ENCODE results near the gene SMOC2. TPM values are rescaled to one million over a fixed set of nuclear protein-coding genes. Genes with fewer than 3 reads are reported as not detected.

SMOC2 gene
- polyA plus RNA-seq, 1 of the 3 experiments (the other 2 are of a cell fraction) = not detected

- no peak for DNase-seq
- Histone ChIP-seq H3K27ac (ENCODE audit: low read depth in 2 of 2, low read length in 1 of 2) (no peak overlapping the region), H3K4me3 (ENCODE audit: low read depth in 2 of 2, low read length in 1 of 2) (no peak overlapping the region), H3K9ac (no peak overlapping the region), H2AFZ (ENCODE audit: low read depth) (no peak overlapping the region), H3K4me1 (ENCODE audit: control insufficient read depth in 1 of 2, insufficient read depth in 2 of 2, low read depth in 1 of 2, low read length in 1 of 2) (no peaks in the 10 kb centered on the region; a peak in 1 of 4 replicates), H3F3A (replicated peaks; ENCODE audit: insufficient read depth) (no peaks in the 10 kb centered on the region), H3K4me2 (no peak overlapping the region), H3K36me3 (replicated peaks in 1 of 2; ENCODE audit: control insufficient read depth in 1 of 2, insufficient read depth in 2 of 2, low read length in 1 of 2) (no peaks in the 10 kb centered on the region), H4K20me1 (ENCODE audit: insufficient read depth) (no peaks in the 10 kb centered on the region), H3K27me3 (ENCODE audit: insufficient read depth) (no peaks in the 10 kb centered on the region), H3K9me3 (no peaks in the 10 kb centered on the region), H3K9me2 (no peaks in the 10 kb centered on the region), H3K79me2 (ENCODE audit: insufficient read depth) (no peaks in the 10 kb centered on the region)
- TF ChIP-seq ZBTB33 (IDR thresholded peaks at IDR 0.05; ENCODE audit: borderline replicate concordance, low read depth) (no peak), MAX (IDR thresholded peaks at IDR 0.05; ENCODE audit: low read depth) (no peak), NRF1 (IDR thresholded peaks at IDR 0.05; ENCODE audit: low read depth, low read length) (no peak), GATA2 (CRISPR knock-in tag; IDR thresholded peaks at IDR 0.05) (no peak), SIN3A (IDR thresholded peaks at IDR 0.05; ENCODE audit: borderline replicate concordance, low read depth, low read length) (no peak), FOXM1 (IDR thresholded peaks at IDR 0.05; ENCODE audit: low read depth) (no peak), REST (IDR thresholded peaks at IDR 0.05; ENCODE audit: low read depth, low read length) (no peak)
- ChIA-PET POLR2A (no interaction called here), CTCF (interaction anchor here (0.6 to 4.8 kb wide), 18 partner anchors 9 to 277 kb away, joined by 3 to 50 read pairs (median 4); no protein-coding TSS in a partner anchor)
- WGBS (ENCODE audit: low lambda C conversion rate) = 59% methylated on average over 6 of the region's 9 CpGs
These were observed 269.0 kb downstream of the SMOC2 start for GRCh38 chr6:168709991-168710390.

- no peaks in the 10 kb centered on the region for H3K9me3 ChIP-seq
- CTCF ChIA-PET = interaction anchor here (0.7 to 4.8 kb wide), 33 partner anchors 10 to 559 kb away, joined by 3 to 50 read pairs (median 4); no protein-coding TSS in a partner anchor
- DNase-seq = peak; percentile 38
These were observed 270.2 kb downstream of the SMOC2 start for GRCh38 chr6:168711049-168711640.

More at GRCh38 chr6:168711049-168711640, 270.2 kb downstream of the SMOC2 start:
- POLR2A ChIA-PET = no interaction called here
- Histone ChIP-seq H3K36me3 (replicated peaks in 1 of 2; ENCODE audit: control insufficient read depth in 1 of 2, insufficient read depth in 2 of 2, low read length in 1 of 2) (no peaks in the 10 kb centered on the region), H2AFZ (ENCODE audit: low read depth) (no peak overlapping the region), H3K9ac (no peak overlapping the region), H3K4me1 (ENCODE audit: control insufficient read depth in 1 of 2, insufficient read depth in 2 of 2, low read depth in 1 of 2, low read length in 1 of 2) (no peaks in the 10 kb centered on the region; a peak in 1 of 4 replicates), H3K4me3 (ENCODE audit: low read depth in 2 of 2, low read length in 1 of 2) (no peak overlapping the region), H3K27me3 (ENCODE audit: insufficient read depth) (no peaks in the 10 kb centered on the region), H3K9me2 (no peaks in the 10 kb centered on the region), H3K79me2 (ENCODE audit: insufficient read depth) (no peaks in the 10 kb centered on the region), H3F3A (replicated peaks; ENCODE audit: insufficient read depth) (no peaks in the 10 kb centered on the region), H3K27ac (ENCODE audit: low read depth in 2 of 2, low read length in 1 of 2) (no peak overlapping the region), H3K4me2 (no peak overlapping the region), H4K20me1 (ENCODE audit: insufficient read depth) (no peaks in the 10 kb centered on the region)
- TF ChIP-seq EZH2phosphoT487 (IDR thresholded peaks at IDR 0.05; ENCODE audit: borderline replicate concordance, low read depth) (no peak), RAD21 (IDR thresholded peaks at IDR 0.05; ENCODE audit: low read length) (peak; percentile 25; the same call in 1 of the 2 replicates), CTCF (IDR thresholded peaks at IDR 0.05) (peak; percentile 23; the same call in 1 of the 2 replicates)
- 26% methylated on average over 5 of the region's 5 CpGs for WGBS (ENCODE audit: low lambda C conversion rate)
